Thyroid gland (tissue), 4 donors: ENCODE measurements around the gene ORMDL3. TPM values are rescaled to one million over a fixed set of nuclear protein-coding genes. Genes with fewer than 3 reads are reported as not detected.

ENCODE experiments used
- DNase-seq, 2 donors: peaks; one replicate each; pipeline ENCODE4 v3.0.0-alpha.2; 2019
- H3K27ac ChIP-seq, 3 donors: fragments of 200-600 bp; sonication (generic); 1 replicate in 2 of 3; 2 replicates in 1 of 3; pipeline ENCODE4 v1.5.1; 2016 to 2019; ENCODE audit warnings: mild to moderate bottlenecking in 1 of 3, moderate library complexity in 1 of 3
- H3K27me3 ChIP-seq: fragments of 200-600 bp; sonication (generic); one replicate; pipeline ENCODE4 v1.5.1; 2019
- H3K36me3 ChIP-seq, 2 donors: fragments of 200-600 bp; sonication (generic); one replicate each; pipeline ENCODE4 v1.5.1; 2016 to 2019
- H3K4me1 ChIP-seq, 2 donors: fragments of 200-600 bp; sonication (generic); one replicate each; pipeline ENCODE4 v1.5.1; 2017 to 2019
- H3K4me3 ChIP-seq, 3 donors: fragments of 200-600 bp; sonication (generic); replicated peaks in 1 of 3; 1 replicate in 2 of 3; 2 replicates in 1 of 3; pipeline ENCODE4 v1.5.1; 2016; ENCODE audit warnings: mild to moderate bottlenecking in 1 of 3
- H3K9me3 ChIP-seq: fragments of 200-600 bp; sonication (generic); one replicate; pipeline ENCODE4 v1.5.1; 2017
- POLR2A ChIP-seq, 2 donors: fragments of 450-650 bp; IDR thresholded peaks; one replicate each; pipeline ENCODE4 v1.6.1; 2017; ENCODE audit warnings: antibody characterized with exemption in 2 of 2, mild to moderate bottlenecking in 2 of 2, moderate library complexity in 1 of 2
- WGBS, 2 donors: methylation state at CpG; one replicate each; pipeline ENCODE4 v1.1.5; 2017; 5-methylcytosine and 5-hydroxymethylcytosine counted together
- intact Hi-C: fragments of 100-400 bp; cut with DNase I; formaldehyde crosslinking; loops from one replicate; pipeline ENCODE4 v1.15.1; 2023
- total RNA-seq, 4 donors: library from RNA; depleted of rRNA; stranded (reverse); fragments of >200 nt; gene quantifications; one replicate each; pipeline ENCODE4 v1.2.3, GENCODE V29; 2016
- TF ChIP-seq, protein P1 (sequence below), 6 experiments: fragments of 200-600 bp in 3 of 6; fragments of 450-650 bp in 3 of 6; sonication (generic) in 3 of 6; IDR thresholded peaks; one replicate each; pipeline ENCODE4 v1.5.1; 2016 to 2019; ENCODE audit warnings: antibody characterized with exemption in 6 of 6, mild to moderate bottlenecking in 2 of 6, inconsistent platforms in 1 of 6, moderate library complexity in 1 of 6

The ORMDL3 gene
- total RNA-seq, 4 donors from 2014 or later, result 81.4 to 125 (median 99.0) TPM

DNA sequence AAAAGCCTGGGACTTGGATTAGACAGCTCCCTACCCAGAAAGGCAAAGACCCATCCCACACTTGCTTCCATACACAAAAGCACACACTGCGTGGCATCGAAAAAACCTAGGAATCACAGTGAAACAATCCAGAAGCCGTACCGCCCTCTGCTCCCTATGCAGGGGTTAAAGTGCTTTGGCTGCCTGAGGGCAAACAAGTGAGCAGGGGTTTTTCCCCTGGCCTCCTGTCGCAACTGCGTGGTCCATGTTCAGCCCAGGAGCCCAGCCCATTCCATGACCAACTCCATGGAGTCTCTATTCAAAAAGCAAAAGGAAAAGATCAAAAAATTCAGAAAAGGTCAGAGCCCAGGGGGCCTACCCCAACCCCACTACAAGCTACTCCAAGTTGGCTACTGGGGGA, 5.4 kb downstream of the ORMDL3 start:
- intact Hi-C loops, result no loop called here
- 95 to 99% methylated on average over 6 of the region's 6 CpGs for WGBS, 2 donors
- Histone ChIP-seq H3K36me3 (peaks cover 29 to 34% of the 10 kb centered on the region in 2 donors), H3K4me1 (peaks cover 12 to 30% of the 10 kb centered on the region in 2 donors), H3K9me3 (no peaks in the 10 kb centered on the region), H3K4me3 (no peak overlapping the region), H3K27me3 (no peaks in the 10 kb centered on the region), H3K27ac (no peak overlapping the region)
- DNase-seq, result no peak
- TF ChIP-seq, protein P1, sequence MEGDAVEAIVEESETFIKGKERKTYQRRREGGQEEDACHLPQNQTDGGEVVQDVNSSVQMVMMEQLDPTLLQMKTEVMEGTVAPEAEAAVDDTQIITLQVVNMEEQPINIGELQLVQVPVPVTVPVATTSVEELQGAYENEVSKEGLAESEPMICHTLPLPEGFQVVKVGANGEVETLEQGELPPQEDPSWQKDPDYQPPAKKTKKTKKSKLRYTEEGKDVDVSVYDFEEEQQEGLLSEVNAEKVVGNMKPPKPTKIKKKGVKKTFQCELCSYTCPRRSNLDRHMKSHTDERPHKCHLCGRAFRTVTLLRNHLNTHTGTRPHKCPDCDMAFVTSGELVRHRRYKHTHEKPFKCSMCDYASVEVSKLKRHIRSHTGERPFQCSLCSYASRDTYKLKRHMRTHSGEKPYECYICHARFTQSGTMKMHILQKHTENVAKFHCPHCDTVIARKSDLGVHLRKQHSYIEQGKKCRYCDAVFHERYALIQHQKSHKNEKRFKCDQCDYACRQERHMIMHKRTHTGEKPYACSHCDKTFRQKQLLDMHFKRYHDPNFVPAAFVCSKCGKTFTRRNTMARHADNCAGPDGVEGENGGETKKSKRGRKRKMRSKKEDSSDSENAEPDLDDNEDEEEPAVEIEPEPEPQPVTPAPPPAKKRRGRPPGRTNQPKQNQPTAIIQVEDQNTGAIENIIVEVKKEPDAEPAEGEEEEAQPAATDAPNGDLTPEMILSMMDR (IDR thresholded peaks at IDR 0.05), result no peak
- no peak for TF ChIP-seq POLR2A (IDR thresholded peaks at IDR 0.05)

DNA sequence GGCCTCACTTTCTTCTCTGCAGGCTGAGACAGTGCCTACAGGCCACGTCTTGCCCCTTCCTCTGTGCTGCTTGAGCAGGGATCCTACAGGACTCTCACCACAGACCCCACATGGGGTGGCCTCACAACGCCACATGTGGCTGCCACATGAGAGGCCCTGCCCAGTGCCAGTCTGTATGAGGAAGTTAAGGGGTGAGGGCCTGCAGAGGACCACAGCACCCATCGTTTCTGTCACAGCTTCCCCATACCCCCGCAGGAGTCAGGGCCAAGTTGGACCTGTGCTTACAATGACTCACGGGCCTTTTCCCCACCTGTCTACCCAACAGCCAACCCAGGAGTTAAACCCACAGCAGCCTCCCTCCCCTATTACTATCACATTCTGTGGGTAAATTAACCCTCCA, 6.1 kb downstream of the ORMDL3 start:
- no peak for DNase-seq
- H3K4me1 ChIP-seq, result peaks cover 8 to 25% of the 10 kb centered on the region in 2 donors
- peaks cover 29 to 34% of the 10 kb centered on the region in 2 donors for H3K36me3 ChIP-seq
- intact Hi-C loops, result no loop called here
- H3K27ac ChIP-seq, result no peak overlapping the region
- H3K27me3 ChIP-seq, result no peaks in the 10 kb centered on the region
- 88 to 91% methylated on average over 5 of the region's 5 CpGs for WGBS, 2 donors
- no peak for TF ChIP-seq POLR2A (IDR thresholded peaks at IDR 0.05)
- TF ChIP-seq, protein P1 (IDR thresholded peaks at IDR 0.05), result no peak
- no peaks in the 10 kb centered on the region for H3K9me3 ChIP-seq
- no peak overlapping the region for H3K4me3 ChIP-seq

DNA sequence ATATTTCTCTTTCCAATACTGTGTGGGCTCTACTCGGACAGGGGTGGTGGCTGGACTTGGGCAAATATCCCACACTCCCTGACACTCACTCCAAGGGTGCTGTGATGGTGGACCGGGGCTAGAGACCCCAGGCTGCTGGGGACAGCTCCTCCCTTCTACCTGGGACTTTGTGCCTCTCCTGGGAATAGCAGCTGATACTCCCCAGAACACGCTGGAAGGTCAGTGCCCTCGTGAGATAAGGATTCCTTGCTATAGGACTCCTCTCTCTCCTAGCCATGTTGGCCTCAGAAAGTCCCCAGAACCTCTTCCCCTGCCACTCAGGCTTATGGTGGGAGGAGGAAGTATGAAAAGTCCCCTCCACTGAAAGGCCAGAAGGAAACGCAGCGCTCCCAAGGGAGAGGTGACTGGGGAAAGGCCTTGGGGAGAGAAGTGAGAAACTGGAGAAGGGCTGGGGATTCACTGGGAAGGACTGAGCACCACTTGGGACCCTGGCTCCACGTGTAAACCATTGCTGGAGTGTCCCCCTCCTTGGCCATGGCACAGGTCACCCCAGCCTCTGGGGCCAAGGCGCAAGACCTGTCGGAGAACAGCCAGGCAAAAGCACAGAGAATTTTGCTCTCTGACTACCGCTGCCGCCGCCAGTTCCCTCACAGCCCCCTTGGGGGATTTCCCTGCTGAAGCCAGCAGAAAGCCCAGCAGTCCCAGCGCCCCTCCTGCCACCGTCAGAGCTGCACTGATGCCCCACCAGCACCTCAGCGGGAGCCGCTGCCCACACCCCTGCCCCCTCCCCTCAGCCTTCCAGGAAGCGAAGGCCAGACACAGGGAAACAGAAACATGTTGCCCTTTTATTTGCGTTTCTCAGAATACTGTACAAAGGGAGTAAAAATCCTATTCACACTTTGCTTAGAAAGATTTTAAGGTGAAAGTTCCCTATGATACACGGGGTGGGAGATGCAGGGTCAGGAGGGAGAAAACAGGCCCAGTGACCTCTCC, 6.9 kb downstream of the ORMDL3 start:
- TF ChIP-seq, protein P1 (IDR thresholded peaks at IDR 0.05), result no peak
- WGBS, 2 donors, result 83 to 84% methylated on average over 18 to 19 of the region's 19 CpGs
- Histone ChIP-seq H3K4me3 (no peak overlapping the region), H3K36me3 (peaks cover 29 to 34% of the 10 kb centered on the region in 2 donors), H3K27ac (no peak overlapping the region), H3K4me1 (peaks cover under 1 to 17% of the 10 kb centered on the region in 2 donors), H3K27me3 (no peaks in the 10 kb centered on the region), H3K9me3 (no peaks in the 10 kb centered on the region)
- intact Hi-C loops, result no loop called here
- DNase-seq, result no peak

DNA sequence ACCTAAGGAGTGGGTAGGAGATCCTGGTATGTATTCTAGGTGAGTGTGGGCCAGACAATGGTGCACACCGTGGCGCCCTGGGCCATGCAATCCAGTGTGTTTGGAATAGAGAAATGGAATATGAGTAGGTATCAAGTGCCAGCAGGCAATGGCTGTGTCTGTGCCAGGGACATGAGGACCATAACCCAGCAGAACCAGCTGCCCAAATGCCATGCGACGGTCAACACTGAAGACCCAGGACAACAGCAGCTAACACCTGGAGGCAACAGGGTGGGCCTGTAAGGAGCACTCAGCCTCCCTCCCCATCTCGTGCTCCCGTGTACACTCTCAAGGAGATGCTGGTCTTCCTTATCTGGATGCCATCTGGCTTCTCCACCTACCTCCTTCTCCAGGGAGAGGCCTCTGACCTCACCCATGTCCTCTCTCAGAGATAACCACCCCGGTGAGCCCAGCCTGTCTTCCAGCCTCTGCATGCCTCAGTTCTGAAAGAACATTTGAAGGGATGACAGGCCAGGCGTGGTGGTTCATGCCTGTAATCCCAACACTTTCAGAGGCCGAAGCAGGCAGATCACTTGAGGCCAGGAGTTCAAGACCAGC, 8.2 kb downstream of the ORMDL3 start:
- 98% methylated on average over 9 of the region's 9 CpGs for WGBS, 2 donors
- intact Hi-C loops, result no loop called here
- Histone ChIP-seq H3K36me3 (peaks cover 29 to 34% of the 10 kb centered on the region in 2 donors), H3K9me3 (no peaks in the 10 kb centered on the region), H3K27me3 (no peaks in the 10 kb centered on the region), H3K4me3 (no peak overlapping the region), H3K27ac (no peak overlapping the region), H3K4me1 (peaks cover 0 to 3% of the 10 kb centered on the region in 2 donors)
- TF ChIP-seq, protein P1 (IDR thresholded peaks at IDR 0.05), result no peak
- DNase-seq, result no peak

DNA sequence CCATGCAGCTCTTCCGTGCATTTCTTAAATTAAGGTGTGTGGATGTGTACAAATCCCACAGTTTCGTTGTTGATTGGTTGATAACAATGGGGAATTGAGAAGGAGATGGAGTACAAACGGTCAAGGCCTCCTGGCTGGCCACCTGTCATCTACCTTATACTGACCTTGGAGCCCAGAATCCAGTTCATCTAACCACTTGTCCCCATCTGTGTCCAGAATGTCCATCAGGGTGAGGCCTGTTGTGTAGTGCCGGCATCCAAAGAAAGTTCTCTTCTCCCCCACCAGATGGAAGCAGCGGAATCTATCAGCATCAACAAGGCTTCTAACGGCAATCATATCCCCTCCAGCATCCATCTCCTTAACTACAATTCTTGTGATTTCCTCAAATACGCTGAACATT, 10.5 kb downstream of the ORMDL3 start:
- 91% methylated on average over 7 of the region's 7 CpGs for WGBS, 2 donors

More for the DNA sequence above, 10.5 kb downstream of the ORMDL3 start:
- H3K9me3 ChIP-seq, result no peaks in the 10 kb centered on the region
- H3K27me3 ChIP-seq, result no peaks in the 10 kb centered on the region
- DNase-seq, result no peak
- H3K27ac ChIP-seq, result no peak overlapping the region
- no peak overlapping the region for H3K4me3 ChIP-seq
- peaks cover 12 to 13% of the 10 kb centered on the region in 2 donors for H3K36me3 ChIP-seq
- TF ChIP-seq, protein P1 (IDR thresholded peaks at IDR 0.05), result no peak
- TF ChIP-seq POLR2A (IDR thresholded peaks at IDR 0.05), result no peak
- H3K4me1 ChIP-seq, result no peaks in the 10 kb centered on the region
- intact Hi-C loops, result no loop called here
